ENCODE data around the gene DDX49. TPM values are rescaled to one million over a fixed set of nuclear protein-coding genes. Genes with fewer than 3 reads are reported as not detected.

The DDX49 gene
- total RNA-seq, 1 experiment from 2014 or later: 68.8 TPM

GRCh38 chr19:18921593-18921992 is 2.1 kb downstream of the DDX49 start:
- H3K36me3 ChIP-seq (ENCODE audit: insufficient read depth, low read length, poor library complexity, severe bottlenecking): peaks cover 36% of the 10 kb centered on the region
- POLR2A ChIA-PET (ENCODE audit: low non-redundant PET): no interaction called here
- CTCF ChIA-PET: no interaction called here
- H3K9me3 ChIP-seq (ENCODE audit: low read depth, low read length, poor library complexity, severe bottlenecking): no peaks in the 10 kb centered on the region
- BruUV-seq (replicated peaks): no TSS peak
- no peak for DNase-seq (ENCODE audit: low spot score)
- peaks cover 6% of the 10 kb centered on the region for H3K4me1 ChIP-seq (ENCODE audit: insufficient read depth, low read length, poor library complexity, severe bottlenecking)
- TF ChIP-seq EZH2 (IDR thresholded peaks at IDR 0.05; ENCODE audit: borderline replicate concordance, low read depth, low read length, poor library complexity, severe bottlenecking): no peak
- TF ChIP-seq CTCF (conservative IDR thresholded peaks at IDR 0.05; ENCODE audit: low read depth, low read length): no peak
- intact Hi-C loops (cut with micrococcal nuclease; ENCODE audit: unreplicated experiment): no loop called here
- H3K27me3 ChIP-seq (replicated peaks; ENCODE audit: insufficient read depth, low read depth, low read length, poor library complexity): no peaks in the 10 kb centered on the region
- H3K27ac ChIP-seq (ENCODE audit: low read depth, low read length, poor library complexity, severe bottlenecking): no peak overlapping the region
- no peak overlapping the region for H3K4me3 ChIP-seq (ENCODE audit: low read depth, low read length, poor library complexity, severe bottlenecking)

- H3K27me3 ChIP-seq (replicated peaks; ENCODE audit: insufficient read depth, low read depth, low read length, poor library complexity): no peaks in the 10 kb centered on the region
- intact Hi-C loops (cut with micrococcal nuclease; ENCODE audit: unreplicated experiment): no loop called here
- TF ChIP-seq CTCF (conservative IDR thresholded peaks at IDR 0.05; ENCODE audit: low read depth, low read length) (no peak), EZH2 (IDR thresholded peaks at IDR 0.05; ENCODE audit: borderline replicate concordance, low read depth, low read length, poor library complexity, severe bottlenecking) (no peak)
- peaks cover 6% of the 10 kb centered on the region for H3K4me1 ChIP-seq (ENCODE audit: insufficient read depth, low read length, poor library complexity, severe bottlenecking)
- DNase-seq (ENCODE audit: low spot score): no peak
- POLR2A ChIA-PET (ENCODE audit: low non-redundant PET): no interaction called here
- H3K36me3 ChIP-seq (ENCODE audit: insufficient read depth, low read length, poor library complexity, severe bottlenecking): peaks cover 35% of the 10 kb centered on the region
- H3K9me3 ChIP-seq (ENCODE audit: low read depth, low read length, poor library complexity, severe bottlenecking): no peaks in the 10 kb centered on the region
- CTCF ChIA-PET: no interaction called here
- BruUV-seq (replicated peaks): no TSS peak
- H3K4me3 ChIP-seq (ENCODE audit: low read depth, low read length, poor library complexity, severe bottlenecking): no peak overlapping the region
- H3K27ac ChIP-seq (ENCODE audit: low read depth, low read length, poor library complexity, severe bottlenecking): no peak overlapping the region
These were observed 2.9 kb downstream of the DDX49 start for GRCh38 chr19:18922228-18922985.

- Histone ChIP-seq H3K4me1 (ENCODE audit: insufficient read depth, low read length, poor library complexity, severe bottlenecking) (peaks cover 6% of the 10 kb centered on the region), H3K27ac (ENCODE audit: low read depth, low read length, poor library complexity, severe bottlenecking) (no peak overlapping the region), H3K27me3 (replicated peaks; ENCODE audit: insufficient read depth, low read depth, low read length, poor library complexity) (no peaks in the 10 kb centered on the region), H3K36me3 (ENCODE audit: insufficient read depth, low read length, poor library complexity, severe bottlenecking) (peaks cover 44% of the 10 kb centered on the region), H3K4me3 (ENCODE audit: low read depth, low read length, poor library complexity, severe bottlenecking) (no peak overlapping the region), H3K9me3 (ENCODE audit: low read depth, low read length, poor library complexity, severe bottlenecking) (no peaks in the 10 kb centered on the region)
- intact Hi-C loops (cut with micrococcal nuclease; ENCODE audit: unreplicated experiment): no loop called here
- ChIA-PET POLR2A (ENCODE audit: low non-redundant PET) (no interaction called here), CTCF (no interaction called here)
- BruUV-seq (replicated peaks): no TSS peak
- DNase-seq (ENCODE audit: low spot score): no peak
- TF ChIP-seq EZH2 (IDR thresholded peaks at IDR 0.05; ENCODE audit: borderline replicate concordance, low read depth, low read length, poor library complexity, severe bottlenecking) (no peak), CTCF (conservative IDR thresholded peaks at IDR 0.05; ENCODE audit: low read depth, low read length) (no peak)
These were observed 5.2 kb downstream of the DDX49 start for GRCh38 chr19:18924684-18925213.
